ENCODE results near the gene WASHC3.

- TF ChIP-seq CTCF (IDR thresholded peaks at IDR 0.05) (no peak), POLR2A (IDR thresholded peaks at IDR 0.05) (no peak)
Observed at GRCh38 chr12:102059343-102059742, 2.4 kb downstream of the WASHC3 start.
